A673 (cell line): ENCODE results near the gene RAB26. TPM values are rescaled to one million over a fixed set of nuclear protein-coding genes. Genes with fewer than 3 reads are reported as not detected.

ENCODE experiments used
- BruUV-seq: library from RNA; stranded (reverse); fragments of 400-500 nt; replicated peaks from 2 replicates; lab custom pipeline; 2021; lab: Mats Ljungman, UMichigan
- CTCF ChIA-PET: fragments of 300-600 bp; sonication (Branson Sonifier 250); formaldehyde crosslinking; loops from one replicate; lab custom pipeline; 2022; ENCODE audit warnings: antibody characterized with exemption; lab: Charles Lee
- POLR2A ChIA-PET: fragments of 300-600 bp; sonication (Branson Sonifier 250); formaldehyde crosslinking; loops from one replicate; lab custom pipeline; 2022; ENCODE audit warnings: antibody characterized with exemption; ENCODE audit not compliant: low non-redundant PET; lab: Charles Lee
- DNase-seq: peaks from one replicate; pipeline ENCODE4 v3.0.0-alpha.2; 2015; ENCODE audit warnings: low spot score
- H3K27ac ChIP-seq: fragments of 200-600 bp; sonication (generic); 2 replicates; pipeline ENCODE4 v1.5.1; 2016; ENCODE audit warnings: mixed run types, low read depth, mild to moderate bottlenecking, mixed read lengths, antibody characterized with exemption, low read length; ENCODE audit not compliant: poor library complexity, severe bottlenecking
- H3K27me3 ChIP-seq: fragments of 200-600 bp; sonication (generic); replicated peaks from 2 replicates; pipeline ENCODE4 v1.6.1; 2017; ENCODE audit warnings: mixed run types, low read depth, mild to moderate bottlenecking, mixed read lengths, antibody characterized with exemption, low read length; ENCODE audit not compliant: insufficient read depth, poor library complexity
- H3K36me3 ChIP-seq: fragments of 200-600 bp; sonication (generic); 2 replicates; pipeline ENCODE4 v1.6.1; 2016; ENCODE audit warnings: mixed run types, mild to moderate bottlenecking, mixed read lengths, antibody characterized with exemption, low read length; ENCODE audit not compliant: insufficient read depth, poor library complexity, severe bottlenecking
- H3K4me1 ChIP-seq: fragments of 200-600 bp; sonication (generic); 2 replicates; pipeline ENCODE4 v1.6.1; 2017; ENCODE audit warnings: mixed run types, mild to moderate bottlenecking, mixed read lengths, antibody characterized with exemption, low read length; ENCODE audit not compliant: insufficient read depth, poor library complexity, severe bottlenecking
- H3K4me3 ChIP-seq: fragments of 200-600 bp; sonication (generic); 2 replicates; pipeline ENCODE4 v1.5.1; 2016; ENCODE audit warnings: low read depth, mixed run types, mild to moderate bottlenecking, mixed read lengths, low read length; ENCODE audit not compliant: poor library complexity, severe bottlenecking
- H3K9me3 ChIP-seq: fragments of 200-600 bp; sonication (generic); 2 replicates; pipeline ENCODE4 v1.6.1; 2016; ENCODE audit warnings: mixed run types, low read depth, mild to moderate bottlenecking, mixed read lengths, antibody characterized with exemption, low read length; ENCODE audit not compliant: poor library complexity, severe bottlenecking
- EZH2 ChIP-seq: fragments of 200-600 bp; sonication (generic); IDR thresholded peaks from 2 replicates; pipeline ENCODE4 v1.6.1; 2017; ENCODE audit warnings: borderline replicate concordance, low read depth, mild to moderate bottlenecking, mixed read lengths, antibody characterized with exemption, low read length; ENCODE audit not compliant: poor library complexity, severe bottlenecking
- intact Hi-C: fragments of 100-400 bp; cut with micrococcal nuclease; formaldehyde crosslinking; loops from one replicate; pipeline ENCODE4 v1.10.0; 2022; ENCODE audit not compliant: unreplicated experiment
- total RNA-seq: library from RNA; stranded (reverse); gene quantifications from 2 replicates; pipeline ENCODE4 v1.2.3, GENCODE V29; 2021
- TF ChIP-seq, protein P1 (sequence below): fragments of 300-800, 200-600 bp; sonication (generic); conservative IDR thresholded peaks from 2 replicates; pipeline ENCODE4 v1.5.1; 2017; ENCODE audit warnings: low read depth, mild to moderate bottlenecking, antibody characterized with exemption, low read length, moderate library complexity, mixed read lengths

RAB26 gene
- total RNA-seq, 1 experiment from 2014 or later = 0.49 TPM

- peak overlapping the region; percentile 55 for H3K27ac ChIP-seq
- peaks cover 40% of the 10 kb centered on the region for H3K36me3 ChIP-seq
- TF ChIP-seq EZH2 = no peak
- TF ChIP-seq, protein P1, sequence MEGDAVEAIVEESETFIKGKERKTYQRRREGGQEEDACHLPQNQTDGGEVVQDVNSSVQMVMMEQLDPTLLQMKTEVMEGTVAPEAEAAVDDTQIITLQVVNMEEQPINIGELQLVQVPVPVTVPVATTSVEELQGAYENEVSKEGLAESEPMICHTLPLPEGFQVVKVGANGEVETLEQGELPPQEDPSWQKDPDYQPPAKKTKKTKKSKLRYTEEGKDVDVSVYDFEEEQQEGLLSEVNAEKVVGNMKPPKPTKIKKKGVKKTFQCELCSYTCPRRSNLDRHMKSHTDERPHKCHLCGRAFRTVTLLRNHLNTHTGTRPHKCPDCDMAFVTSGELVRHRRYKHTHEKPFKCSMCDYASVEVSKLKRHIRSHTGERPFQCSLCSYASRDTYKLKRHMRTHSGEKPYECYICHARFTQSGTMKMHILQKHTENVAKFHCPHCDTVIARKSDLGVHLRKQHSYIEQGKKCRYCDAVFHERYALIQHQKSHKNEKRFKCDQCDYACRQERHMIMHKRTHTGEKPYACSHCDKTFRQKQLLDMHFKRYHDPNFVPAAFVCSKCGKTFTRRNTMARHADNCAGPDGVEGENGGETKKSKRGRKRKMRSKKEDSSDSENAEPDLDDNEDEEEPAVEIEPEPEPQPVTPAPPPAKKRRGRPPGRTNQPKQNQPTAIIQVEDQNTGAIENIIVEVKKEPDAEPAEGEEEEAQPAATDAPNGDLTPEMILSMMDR = no peak
- H3K27me3 ChIP-seq = no peaks in the 10 kb centered on the region
- ChIA-PET POLR2A (no interaction called here), CTCF (interaction anchor here (0.6 kb wide), 2 partner anchors 11 to 128 kb away, joined by 3 to 4 read pairs; no protein-coding TSS in a partner anchor)
- intact Hi-C loops = loop anchor here (5.0 kb wide), 1 partner anchor 129 kb away; no protein-coding TSS in a partner anchor
- H3K4me1 ChIP-seq = peaks cover 50% of the 10 kb centered on the region
- H3K4me3 ChIP-seq = peak overlapping the region; percentile 11
- H3K9me3 ChIP-seq = no peaks in the 10 kb centered on the region
- no peak for DNase-seq
- no TSS peak for BruUV-seq
Measured at GRCh38 chr16:2151188-2152091, 3.0 kb downstream of the RAB26 start.

- ChIA-PET CTCF (interaction anchor here (0.6 kb wide), 1 partner anchor 127 kb away, joined by 3 read pairs; no protein-coding TSS in a partner anchor), POLR2A (interaction anchor here (0.7 kb wide), 1 partner anchor 367 kb away, joined by 26 read pairs; the partner anchor contains the start of gene AMDHD2)
- H3K9me3 ChIP-seq = no peaks in the 10 kb centered on the region
- intact Hi-C loops = loop anchor here (5.0 kb wide), 1 partner anchor 131 kb away; no protein-coding TSS in a partner anchor
- DNase-seq = peak; percentile 49
- peaks cover 59% of the 10 kb centered on the region for H3K4me1 ChIP-seq
- peak overlapping the region; percentile 91 for H3K4me3 ChIP-seq
- peaks cover 40% of the 10 kb centered on the region for H3K36me3 ChIP-seq
- H3K27me3 ChIP-seq = no peaks in the 10 kb centered on the region
- TF ChIP-seq, protein P1 = no peak
- no peak for TF ChIP-seq EZH2
- no TSS peak for BruUV-seq
- H3K27ac ChIP-seq = peak overlapping the region; percentile 92
Measured at GRCh38 chr16:2152695-2153506, 4.5 kb downstream of the RAB26 start.

GRCh38 chr16:2154533-2155090 lies 6.2 kb downstream of the RAB26 start:
- ChIA-PET POLR2A (interaction anchor here (1.0 kb wide), 1 partner anchor 11 kb away, joined by 6 read pairs; no protein-coding TSS in a partner anchor), CTCF (interaction anchor here (0.7 kb wide), 1 partner anchor 1474 kb away, joined by 3 read pairs; the partner anchor contains the start of gene STUB1)
- Histone ChIP-seq H3K36me3 (peaks cover 40% of the 10 kb centered on the region), H3K4me3 (peak overlapping the region; percentile 91), H3K4me1 (peaks cover 61% of the 10 kb centered on the region), H3K27ac (peak overlapping the region; percentile 92), H3K27me3 (no peaks in the 10 kb centered on the region), H3K9me3 (no peaks in the 10 kb centered on the region)
- intact Hi-C loops = loop anchor here (5.0 kb wide), 2 partner anchors 68 to 132 kb away; partner anchors contain the start of gene E4F1
- TSS peak; percentile 90 for BruUV-seq
- TF ChIP-seq EZH2 = no peak
- TF ChIP-seq, protein P1 = no peak
- no peak for DNase-seq
